GM10266 (cell line): ENCODE results near the gene UST.

Experiments
- DNase-seq: peaks from one replicate; pipeline ENCODE4 v3.0.0; 2012; ENCODE audit errors: extremely low spot score
- TF ChIP-seq, protein P1 (sequence below): IDR thresholded peaks from 2 replicates; pipeline ENCODE4 v1.5.1; 2012; ENCODE audit warnings: mild to moderate bottlenecking, low read depth; ENCODE audit not compliant: control insufficient read depth, insufficient read depth; ENCODE audit errors: missing control alignments

Gene UST

DNA sequence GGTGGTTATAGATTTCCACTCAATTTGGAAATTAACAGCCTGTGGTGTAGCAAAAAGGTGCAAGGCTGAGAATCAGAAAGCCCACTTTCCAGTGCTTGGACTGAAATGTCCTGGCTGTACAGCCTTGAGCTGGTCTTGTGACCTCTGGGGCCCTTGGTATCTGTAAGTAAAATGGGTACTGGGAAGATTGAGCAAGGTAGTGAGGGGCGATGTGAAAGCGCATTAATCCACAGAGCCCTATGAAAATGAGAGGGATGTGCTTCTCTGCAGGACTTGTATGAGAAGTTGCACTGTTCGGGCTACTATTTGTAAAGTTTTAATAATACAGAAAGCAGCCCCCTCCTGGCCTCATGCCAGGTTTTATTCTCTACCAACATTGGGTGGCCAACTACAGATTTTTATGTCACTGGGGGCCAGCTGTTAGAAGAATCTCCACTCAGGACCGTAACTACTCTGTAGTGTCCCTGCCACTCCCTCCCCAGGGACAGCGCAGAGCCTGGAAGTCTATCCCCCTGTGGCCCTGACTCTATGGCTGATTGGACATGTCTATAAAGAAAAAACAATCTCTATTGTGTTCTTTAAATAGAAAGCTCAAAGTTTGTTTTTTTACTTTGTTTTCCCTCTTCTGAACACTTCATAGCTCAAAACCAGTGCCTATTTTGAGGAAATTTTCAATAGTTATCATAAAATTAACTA is 316.0 kb downstream of the UST start:
- TF ChIP-seq, protein P1, sequence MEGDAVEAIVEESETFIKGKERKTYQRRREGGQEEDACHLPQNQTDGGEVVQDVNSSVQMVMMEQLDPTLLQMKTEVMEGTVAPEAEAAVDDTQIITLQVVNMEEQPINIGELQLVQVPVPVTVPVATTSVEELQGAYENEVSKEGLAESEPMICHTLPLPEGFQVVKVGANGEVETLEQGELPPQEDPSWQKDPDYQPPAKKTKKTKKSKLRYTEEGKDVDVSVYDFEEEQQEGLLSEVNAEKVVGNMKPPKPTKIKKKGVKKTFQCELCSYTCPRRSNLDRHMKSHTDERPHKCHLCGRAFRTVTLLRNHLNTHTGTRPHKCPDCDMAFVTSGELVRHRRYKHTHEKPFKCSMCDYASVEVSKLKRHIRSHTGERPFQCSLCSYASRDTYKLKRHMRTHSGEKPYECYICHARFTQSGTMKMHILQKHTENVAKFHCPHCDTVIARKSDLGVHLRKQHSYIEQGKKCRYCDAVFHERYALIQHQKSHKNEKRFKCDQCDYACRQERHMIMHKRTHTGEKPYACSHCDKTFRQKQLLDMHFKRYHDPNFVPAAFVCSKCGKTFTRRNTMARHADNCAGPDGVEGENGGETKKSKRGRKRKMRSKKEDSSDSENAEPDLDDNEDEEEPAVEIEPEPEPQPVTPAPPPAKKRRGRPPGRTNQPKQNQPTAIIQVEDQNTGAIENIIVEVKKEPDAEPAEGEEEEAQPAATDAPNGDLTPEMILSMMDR, result no peak
- DNase-seq, result no peak

GRCh38 chr6:149063468-149063867 is 316.6 kb downstream of the UST start:
- TF ChIP-seq, protein P1, result no peak
- DNase-seq, result no peak

DNA sequence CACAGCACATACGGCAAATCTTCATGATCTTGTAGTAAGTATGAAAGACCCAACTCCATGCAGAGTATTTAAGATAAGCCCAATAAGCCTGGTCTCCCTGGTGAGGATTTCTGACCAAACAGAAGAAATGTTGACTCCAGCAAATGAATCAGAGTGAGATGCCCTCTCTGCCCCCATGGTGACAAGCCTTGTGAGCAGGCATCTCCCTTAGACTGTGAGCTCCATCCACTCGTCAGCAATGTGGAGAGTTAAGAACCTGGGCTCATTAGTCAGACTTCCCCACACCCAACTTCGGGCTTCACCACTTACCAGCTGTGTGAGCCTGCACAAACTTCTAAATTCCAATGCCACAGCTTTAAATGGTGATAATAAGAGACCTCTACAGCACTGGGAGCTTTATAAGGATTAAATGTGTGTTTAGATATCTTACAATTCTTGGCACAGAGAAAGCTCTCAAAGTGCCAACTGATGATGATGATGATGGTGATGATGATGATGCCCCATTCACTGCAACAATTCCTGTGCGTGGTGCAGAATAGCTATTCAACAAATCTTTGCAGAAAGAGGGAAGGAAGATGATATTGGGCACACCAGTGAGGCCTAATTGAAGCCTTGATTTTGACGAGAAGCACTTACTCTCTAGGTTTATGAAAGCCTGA is 317.3 kb downstream of the UST start:
- no peak for DNase-seq
- TF ChIP-seq, protein P1, result no peak

DNA sequence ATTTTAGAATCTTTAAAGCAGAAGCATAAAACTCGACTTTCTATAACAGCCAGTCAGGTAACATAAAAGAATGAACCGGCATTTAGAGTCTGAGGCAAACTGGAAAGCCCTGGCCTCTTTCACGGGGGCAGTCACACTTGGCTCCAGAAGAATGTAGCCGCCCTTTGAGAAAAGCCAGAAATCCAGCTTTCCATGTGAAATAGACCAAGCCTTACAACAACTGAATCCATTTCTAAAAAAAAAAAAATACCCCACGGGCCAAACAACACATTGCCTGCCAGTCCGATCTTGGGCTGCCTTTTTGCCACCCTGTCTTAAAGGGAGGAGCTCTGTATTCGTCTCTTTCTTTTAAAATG is 317.8 kb downstream of the UST start:
- TF ChIP-seq, protein P1, result no peak
- no peak for DNase-seq

DNA sequence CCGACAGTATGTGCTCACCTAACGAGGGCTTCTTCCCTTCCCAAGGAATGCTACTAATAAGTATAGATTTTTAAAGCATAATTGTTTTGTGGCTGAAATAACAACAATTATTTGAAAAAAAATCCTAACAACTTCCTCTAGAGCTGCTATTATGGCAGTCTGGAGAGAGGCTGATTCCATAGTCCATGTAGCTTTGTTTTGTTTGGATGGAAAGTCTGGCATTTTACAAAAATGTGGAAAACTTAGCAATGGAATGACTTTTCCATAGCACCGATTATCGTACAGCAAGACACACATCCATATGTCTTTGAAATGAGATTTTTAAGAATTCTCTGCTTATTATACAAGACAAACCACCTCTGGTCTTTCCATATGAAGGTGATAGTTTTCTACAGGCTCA is 318.3 kb downstream of the UST start:
- TF ChIP-seq, protein P1, result no peak
- DNase-seq, result no peak

DNA sequence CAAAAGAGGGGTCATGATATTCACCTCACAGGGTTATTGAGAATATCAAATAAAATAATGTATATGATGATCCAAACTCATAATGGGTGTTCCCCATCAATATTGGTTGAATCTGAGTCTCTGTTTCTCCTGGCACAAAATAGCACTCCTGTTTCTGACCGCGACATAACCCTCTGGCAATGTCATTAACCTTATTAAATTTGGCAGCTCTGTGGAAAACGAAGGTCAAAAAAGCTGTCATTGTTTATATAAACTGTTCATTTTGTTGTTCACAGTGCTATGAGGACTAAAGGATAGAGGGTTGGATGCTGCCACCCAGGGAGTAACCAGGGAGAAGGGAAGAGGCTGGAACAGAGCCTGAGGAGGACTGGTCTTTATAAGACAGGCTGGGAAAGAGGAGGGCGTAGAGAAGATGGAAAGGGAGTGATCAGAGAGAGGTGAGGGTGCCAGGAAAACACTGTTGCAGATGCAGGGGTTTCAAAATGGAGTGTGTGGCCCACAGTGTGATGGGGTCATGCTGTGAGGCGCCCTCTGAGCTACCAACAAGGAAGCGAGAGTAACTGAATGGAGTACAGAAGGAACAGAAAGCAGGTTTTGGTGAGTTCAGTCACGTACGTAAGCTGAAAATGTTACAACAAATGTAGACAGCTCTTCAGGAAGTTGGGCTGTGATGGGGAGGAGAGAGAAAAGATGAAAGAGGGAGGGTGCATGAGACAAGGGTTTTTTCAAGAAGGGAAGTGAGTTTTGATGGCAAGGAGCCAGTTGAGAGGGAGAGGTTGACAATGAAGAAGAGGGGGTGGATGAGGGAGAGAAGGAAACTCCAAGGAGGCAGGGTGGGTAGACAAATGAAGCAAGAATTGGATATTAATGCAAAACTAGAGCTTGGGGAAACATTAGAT is 319.1 kb downstream of the UST start:
- peak; percentile 75 for DNase-seq
- TF ChIP-seq, protein P1, result no peak

GRCh38 chr6:149071997-149072396 is 325.2 kb downstream of the UST start:
- TF ChIP-seq, protein P1, result no peak
- no peak for DNase-seq
